ENCODE data around the gene PAK5. TPM values are rescaled to one million over a fixed set of nuclear protein-coding genes. Genes with fewer than 3 reads are reported as not detected.

Gene PAK5
- total RNA-seq, 1 donor from 2014 or later, result not detected

- no peak for DNase-seq (ENCODE audit: low spot score)
These were observed 260.3 kb downstream of the PAK5 start for GRCh38 chr20:9578594-9578993.

GRCh38 chr20:9577397-9577796 lies 261.5 kb downstream of the PAK5 start:
- DNase-seq (ENCODE audit: low spot score), result no peak

DNA sequence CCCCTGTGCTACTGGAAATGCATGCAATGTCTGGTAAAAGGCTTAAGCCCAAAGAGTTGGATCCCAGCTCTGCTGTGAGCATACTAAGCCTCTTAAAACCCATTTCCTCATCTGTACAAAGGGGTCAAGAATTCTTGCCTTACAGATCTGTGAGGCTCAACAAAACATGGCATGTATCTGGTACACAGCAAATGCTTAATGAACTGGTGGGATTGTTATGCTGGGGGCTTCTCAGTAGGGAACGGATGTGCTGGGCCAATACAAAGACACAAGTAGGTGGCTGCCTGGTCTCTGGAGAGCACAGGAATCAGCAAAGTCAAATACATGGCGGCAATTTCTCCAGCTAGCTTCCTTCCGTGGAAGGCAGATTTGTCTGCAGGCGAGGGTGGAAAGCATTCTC lies 262.2 kb downstream of the PAK5 start:
- DNase-seq (ENCODE audit: low spot score), result no peak

DNA sequence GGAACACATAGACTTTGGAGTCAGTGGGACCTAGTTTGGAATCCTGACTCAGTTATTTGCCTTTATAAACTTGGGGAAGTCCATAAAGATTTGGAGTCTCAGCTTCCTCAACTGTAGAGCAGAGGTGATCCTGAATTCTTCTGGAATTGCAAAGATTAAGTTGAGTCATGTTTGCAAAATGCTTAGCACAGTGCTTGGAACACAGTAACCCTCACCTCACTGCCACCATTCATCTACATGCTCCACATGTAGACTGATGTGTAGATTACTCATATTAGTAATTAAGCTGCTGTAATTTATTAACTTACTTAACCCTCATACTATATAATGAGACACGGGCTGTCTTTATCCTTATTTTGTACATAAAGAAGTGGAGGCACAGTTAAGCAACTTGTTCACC lies 263.0 kb downstream of the PAK5 start:
- DNase-seq (ENCODE audit: low spot score), result no peak

- no peak for DNase-seq (ENCODE audit: low spot score)
These were observed 264.1 kb downstream of the PAK5 start for GRCh38 chr20:9574776-9575175.

GRCh38 chr20:9574181-9574580 lies 264.7 kb downstream of the PAK5 start:
- no peak for DNase-seq (ENCODE audit: low spot score)

GRCh38 chr20:9573335-9574151 lies 265.3 kb downstream of the PAK5 start:
- no peak for DNase-seq (ENCODE audit: low spot score)

GRCh38 chr20:9572670-9573069 lies 266.2 kb downstream of the PAK5 start:
- DNase-seq (ENCODE audit: low spot score), result no peak

- no peak for DNase-seq (ENCODE audit: low spot score)
These were observed 267.1 kb downstream of the PAK5 start for GRCh38 chr20:9571783-9572182.

DNA sequence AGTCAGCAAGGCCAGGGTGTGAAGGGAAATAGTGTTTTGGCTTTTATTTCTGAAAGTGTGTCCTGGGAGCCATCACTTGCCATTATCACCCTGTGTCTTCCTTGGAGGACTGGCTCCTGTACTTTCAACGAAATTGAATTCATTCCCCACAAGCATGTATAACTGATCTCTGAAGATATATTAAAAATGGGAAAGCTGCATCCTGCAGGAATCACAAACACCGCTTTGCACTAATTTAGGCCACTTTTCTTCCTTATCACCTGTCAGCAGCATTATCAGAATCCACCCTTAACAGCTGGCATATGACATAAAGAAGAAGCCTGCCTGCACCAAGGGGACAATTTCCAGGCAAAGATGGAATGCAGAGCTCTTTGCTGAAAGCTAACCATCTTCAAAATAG lies 268.3 kb downstream of the PAK5 start:
- no peak for DNase-seq (ENCODE audit: low spot score)

DNA sequence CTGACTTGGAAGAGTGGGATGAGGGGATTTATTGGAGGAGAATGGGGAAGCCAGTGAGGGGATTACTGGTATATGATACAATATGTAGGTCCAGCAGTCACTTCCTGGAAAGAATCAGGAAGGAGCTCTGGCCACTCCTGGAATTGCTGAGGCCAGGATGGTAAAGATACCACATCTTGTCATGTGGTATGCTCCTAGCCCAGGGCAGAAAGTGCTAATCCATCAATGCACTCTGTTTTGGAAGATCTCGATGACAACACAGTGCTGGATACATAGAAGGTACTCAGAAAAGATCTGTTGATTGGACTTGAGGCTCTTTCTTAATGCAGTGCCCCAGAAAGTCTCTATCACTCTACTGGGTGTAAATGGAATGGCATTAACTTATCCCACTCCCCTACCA lies 271.9 kb downstream of the PAK5 start:
- DNase-seq (ENCODE audit: low spot score), result no peak

GRCh38 chr20:9565910-9566550 lies 272.8 kb downstream of the PAK5 start:
- no peak for DNase-seq (ENCODE audit: low spot score)

- no peak for DNase-seq (ENCODE audit: low spot score)
These were observed 281.5 kb downstream of the PAK5 start for GRCh38 chr20:9557411-9557810.

DNA sequence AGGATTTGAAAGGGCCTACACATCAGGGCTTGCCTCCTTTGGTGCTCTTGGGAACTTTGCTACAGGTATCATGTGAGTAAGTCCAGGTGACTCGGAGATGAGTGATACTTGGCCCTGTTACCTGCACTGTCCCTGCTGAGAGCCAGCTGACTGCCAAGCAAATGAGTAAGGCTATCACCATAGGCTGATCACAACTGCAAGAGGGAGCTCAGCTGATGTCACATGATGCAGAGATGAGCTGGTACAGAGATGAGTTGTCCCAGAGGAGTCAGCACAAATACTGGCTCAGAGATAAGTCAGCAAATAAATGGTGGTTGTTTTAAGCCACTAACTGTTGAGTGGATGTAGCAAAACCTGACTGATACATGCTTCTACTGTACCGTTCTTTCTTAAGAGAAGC lies 283.1 kb downstream of the PAK5 start:
- no peak for DNase-seq (ENCODE audit: low spot score)

DNA sequence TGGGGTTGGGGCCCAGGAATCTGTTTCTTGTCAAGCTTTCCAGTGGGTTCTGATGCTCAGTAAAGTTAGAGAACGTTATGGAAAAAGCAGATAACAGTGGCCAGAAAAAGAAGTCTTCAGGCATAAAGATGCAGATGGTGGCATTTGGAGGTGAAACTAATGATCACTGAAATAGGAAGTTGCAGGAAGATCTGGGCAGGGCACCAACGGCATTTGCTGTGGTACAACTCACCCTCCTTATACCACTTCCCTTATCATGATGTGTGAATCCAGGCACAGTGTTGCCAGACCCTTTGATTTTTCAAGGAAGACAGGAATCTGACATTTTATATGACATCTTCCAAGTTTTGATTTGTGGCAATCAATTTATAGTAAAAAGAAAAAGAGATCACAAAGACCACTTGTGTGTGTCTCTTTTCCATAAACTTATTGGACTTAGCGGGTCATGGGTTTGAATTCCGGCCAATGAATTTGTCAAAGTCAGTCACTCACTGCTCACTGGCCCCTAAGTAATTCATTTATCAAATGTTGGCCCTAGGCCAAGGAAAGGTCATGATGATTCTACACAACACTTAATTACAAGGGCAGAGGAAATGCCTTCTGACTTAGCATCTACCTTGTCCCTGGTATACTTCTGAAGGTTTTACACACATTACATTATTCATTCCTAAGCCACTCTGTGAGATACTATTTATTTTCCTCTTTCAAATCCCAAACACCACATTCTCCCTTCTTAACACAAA lies 286.9 kb downstream of the PAK5 start:
- no peak for DNase-seq (ENCODE audit: low spot score)

- no peak for DNase-seq (ENCODE audit: low spot score)
These were observed 288.0 kb downstream of the PAK5 start for GRCh38 chr20:9550871-9551270.

- DNase-seq (ENCODE audit: low spot score), result no peak
These were observed 288.6 kb downstream of the PAK5 start for GRCh38 chr20:9550283-9550682.

DNA sequence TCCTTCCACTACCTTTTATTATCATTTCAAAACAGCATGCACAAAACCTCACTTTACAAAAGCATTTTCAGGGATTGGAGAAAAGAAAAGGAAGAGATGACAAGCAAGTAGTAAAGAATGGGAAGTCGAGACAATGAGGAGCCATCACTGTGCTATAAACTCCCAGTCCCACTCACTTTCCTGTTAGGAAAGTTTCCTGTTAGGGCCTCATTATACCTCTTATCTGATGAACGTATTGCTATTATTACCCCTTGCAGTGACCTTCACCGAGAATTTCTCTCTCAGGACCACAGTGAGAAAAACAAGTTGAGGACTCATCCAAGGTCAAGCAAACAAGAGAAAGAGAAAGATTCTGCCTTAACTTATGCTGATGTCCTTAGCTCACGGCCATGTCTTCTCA lies 295.7 kb downstream of the PAK5 start:
- DNase-seq (ENCODE audit: low spot score), result no peak

DNA sequence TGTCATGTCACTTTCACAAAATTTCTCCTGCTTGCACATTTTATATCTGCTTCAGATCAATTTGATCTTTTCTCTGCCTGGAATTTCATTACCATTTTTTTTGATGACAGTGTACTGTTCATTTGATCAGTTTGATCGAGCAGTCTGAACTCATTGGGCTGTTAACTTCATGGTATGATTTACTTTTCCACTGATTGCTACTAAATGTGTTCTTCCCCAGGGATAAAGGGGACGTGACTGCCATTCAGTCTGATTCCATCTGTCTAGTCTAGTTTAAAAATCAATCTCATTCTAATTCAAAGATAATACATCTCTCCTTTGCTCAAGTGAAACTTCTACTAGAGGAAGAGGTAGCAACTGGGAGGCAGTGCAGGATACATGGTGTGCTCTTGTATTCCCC lies 303.4 kb downstream of the PAK5 start:
- DNase-seq (ENCODE audit: low spot score), result no peak

DNA sequence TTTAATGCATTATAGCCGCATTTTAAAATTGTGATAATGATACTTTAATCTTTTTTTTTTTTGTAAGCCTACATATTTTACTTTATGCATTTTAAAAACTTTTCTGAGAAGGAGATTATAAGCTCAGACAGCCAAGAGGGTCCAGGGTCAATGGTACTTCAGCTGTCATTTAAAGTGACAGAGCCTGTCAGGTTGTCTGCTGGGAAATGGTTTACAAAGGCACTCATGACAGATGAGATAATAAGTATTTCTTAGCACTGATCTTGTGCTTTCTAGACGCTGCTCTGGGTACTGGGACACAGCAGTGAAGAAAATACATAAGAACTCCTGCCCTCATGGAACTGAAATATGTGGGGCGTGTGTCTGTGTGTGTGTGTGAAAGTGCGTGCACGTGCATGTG lies 304.9 kb downstream of the PAK5 start:
- DNase-seq (ENCODE audit: low spot score), result no peak

DNA sequence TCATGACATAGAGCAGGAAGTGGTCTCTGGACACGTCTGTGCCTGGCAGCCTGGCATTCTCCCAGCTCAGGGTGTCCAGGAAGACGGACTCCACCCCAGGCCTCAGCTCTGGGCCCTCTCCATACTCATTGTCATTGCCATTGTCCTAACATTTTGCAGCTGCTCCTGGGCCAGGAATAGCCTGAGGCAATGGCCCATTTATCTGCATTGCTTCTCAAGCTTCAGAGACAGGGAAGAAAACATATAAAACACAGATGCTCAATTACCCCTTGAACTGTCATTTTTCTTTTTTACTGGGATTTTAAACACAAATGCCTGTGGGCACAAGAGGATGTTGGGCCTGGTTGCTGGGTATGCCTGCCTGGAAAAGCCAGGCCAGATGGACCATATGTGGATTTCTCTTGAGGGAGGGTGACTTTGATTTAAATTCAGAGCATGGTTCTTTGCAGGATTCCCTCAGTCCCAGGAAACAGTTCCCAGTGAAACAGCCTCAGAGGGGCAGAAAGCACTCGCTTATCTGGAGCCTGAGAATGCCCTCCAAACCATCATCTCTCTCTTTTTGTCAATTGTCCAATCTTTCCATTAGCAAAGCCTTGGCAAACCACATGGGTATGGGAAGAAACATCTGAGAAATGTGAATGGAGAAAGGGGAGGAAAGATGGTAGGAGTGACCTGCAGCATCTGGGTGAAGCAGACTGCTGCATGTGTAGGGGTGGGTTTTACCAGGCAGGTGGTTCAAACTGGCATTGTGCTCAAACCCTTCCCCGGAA lies 306.6 kb downstream of the PAK5 start:
- DNase-seq (ENCODE audit: low spot score), result no peak

GRCh38 chr20:9531581-9531980 lies 307.3 kb downstream of the PAK5 start:
- DNase-seq (ENCODE audit: low spot score), result no peak
